Measurements from ENCODE around the gene ZIM2. TPM values are rescaled to one million over a fixed set of nuclear protein-coding genes. Genes with fewer than 3 reads are reported as not detected.

Gene ZIM2
- polyA plus RNA-seq, 1 donor (not counting 4 experiments of a cell fraction or from before 2014, with no cell fraction given) = not detected

GRCh38 chr19:56884441-56884840 is 43.9 kb upstream of the ZIM2 start:
- Histone ChIP-seq H3K36me3 (ENCODE audit: control insufficient read depth in 2 of 2, extremely low read depth in 1 of 2, insufficient read depth in 2 of 2, low read length in 2 of 2) (no peaks in the 10 kb centered on the region), H3K9me1 (ENCODE audit: control insufficient read depth, extremely low read depth, insufficient read depth, low read length) (no peaks in the 10 kb centered on the region), H2AFZ (ENCODE audit: control insufficient read depth, low read length) (no peak overlapping the region), H4K20me1 (ENCODE audit: control insufficient read depth, extremely low read depth, insufficient read depth, low read length) (no peaks in the 10 kb centered on the region), H3K4me3 (ENCODE audit: control insufficient read depth in 2 of 3, extremely low read depth in 1 of 3, insufficient read depth in 2 of 3, low read depth in 1 of 3, low read length in 3 of 3) (no peak overlapping the region), H3K27me3 (ENCODE audit: control insufficient read depth, extremely low read depth, insufficient read depth, low read length) (no peaks in the 10 kb centered on the region), H3K9ac (ENCODE audit: control insufficient read depth, extremely low read depth, insufficient read depth, low read length) (no peak overlapping the region), H3K79me2 (ENCODE audit: control insufficient read depth, insufficient read depth, low read length) (no peaks in the 10 kb centered on the region), H3K4me2 (ENCODE audit: control insufficient read depth, extremely low read depth, insufficient read depth, low read depth, low read length) (no peak overlapping the region), H3K9me3 (ENCODE audit: control insufficient read depth, low read depth, low read length) (peaks cover 3% of the 10 kb centered on the region), H3K27ac (ENCODE audit: control insufficient read depth, insufficient read depth, low read length) (no peak overlapping the region), H3K4me1 (ENCODE audit: control insufficient read depth, extremely low read depth, insufficient read depth, low read length) (no peaks in the 10 kb centered on the region)
- dilution Hi-C loops (cut with MboI; ENCODE audit: extremely low pct_ligation_motif_present, low sequenced_read_pairs) = no loop called here
- no peak for TF ChIP-seq EZH2 (IDR thresholded peaks at IDR 0.05; ENCODE audit: low read length)
- TF ChIP-seq CTCF (optimal IDR thresholded peaks at IDR 0.05 in 1 of 3, IDR thresholded peaks at IDR 0.05 in 1 of 3, conservative IDR thresholded peaks at IDR 0.05 in 1 of 3; ENCODE audit: extremely low read depth in 1 of 3, insufficient read depth in 2 of 3, low read length in 3 of 3) = no peak
- DNase-seq (ENCODE audit: low read depth, low spot score) (no peak), FAIRE-seq (no peak)

- TF ChIP-seq CTCF (optimal IDR thresholded peaks at IDR 0.05 in 1 of 3, IDR thresholded peaks at IDR 0.05 in 1 of 3, conservative IDR thresholded peaks at IDR 0.05 in 1 of 3; ENCODE audit: extremely low read depth in 1 of 3, insufficient read depth in 2 of 3, low read length in 3 of 3) = no peak
- no peak for TF ChIP-seq EZH2 (IDR thresholded peaks at IDR 0.05; ENCODE audit: low read length)
- no peaks in the 10 kb centered on the region for H3K79me2 ChIP-seq (ENCODE audit: control insufficient read depth, insufficient read depth, low read length)
- FAIRE-seq (no peak), DNase-seq (ENCODE audit: low read depth, low spot score) (no peak)
- no peak overlapping the region for H3K27ac ChIP-seq (ENCODE audit: control insufficient read depth, insufficient read depth, low read length)
- no peaks in the 10 kb centered on the region for H3K27me3 ChIP-seq (ENCODE audit: control insufficient read depth, extremely low read depth, insufficient read depth, low read length)
- H2AFZ ChIP-seq (ENCODE audit: control insufficient read depth, low read length) = no peak overlapping the region
- no peak overlapping the region for H3K4me3 ChIP-seq (ENCODE audit: control insufficient read depth in 2 of 3, extremely low read depth in 1 of 3, insufficient read depth in 2 of 3, low read depth in 1 of 3, low read length in 3 of 3)
- no peaks in the 10 kb centered on the region for H3K4me1 ChIP-seq (ENCODE audit: control insufficient read depth, extremely low read depth, insufficient read depth, low read length)
- no peaks in the 10 kb centered on the region for H3K9me3 ChIP-seq (ENCODE audit: control insufficient read depth, low read depth, low read length)
- H3K4me2 ChIP-seq (ENCODE audit: control insufficient read depth, extremely low read depth, insufficient read depth, low read depth, low read length) = no peak overlapping the region
- H4K20me1 ChIP-seq (ENCODE audit: control insufficient read depth, extremely low read depth, insufficient read depth, low read length) = no peaks in the 10 kb centered on the region
- no peaks in the 10 kb centered on the region for H3K9me1 ChIP-seq (ENCODE audit: control insufficient read depth, extremely low read depth, insufficient read depth, low read length)
- H3K36me3 ChIP-seq (ENCODE audit: control insufficient read depth in 2 of 2, extremely low read depth in 1 of 2, insufficient read depth in 2 of 2, low read length in 2 of 2) = no peaks in the 10 kb centered on the region
- H3K9ac ChIP-seq (ENCODE audit: control insufficient read depth, extremely low read depth, insufficient read depth, low read length) = no peak overlapping the region
- dilution Hi-C loops (cut with MboI; ENCODE audit: extremely low pct_ligation_motif_present, low sequenced_read_pairs) = no loop called here
Observed at GRCh38 chr19:56880592-56881190, 40.2 kb upstream of the ZIM2 start.
